GM23248 (cell line): ENCODE measurements around the gene OR10H1. TPM values are rescaled to one million over a fixed set of nuclear protein-coding genes. Genes with fewer than 3 reads are reported as not detected.
"Not testable (repeated sequence)": the region's sequence is repeated elsewhere in the genome, so short reads cannot be mapped to it uniquely, and the experiment has no call there.

Experiments used
- DNase-seq: peaks from one replicate; pipeline ENCODE4 v3.0.0-alpha.2; 2015
- H2AFZ ChIP-seq: fragments of 200-600 bp; sonication (generic); 2 replicates; pipeline ENCODE4 v1.6.1; 2016; ENCODE audit warnings: antibody characterized with exemption
- H3F3A ChIP-seq: fragments of 200-600 bp; sonication (generic); 2 replicates; pipeline ENCODE4 v1.6.1; 2016; ENCODE audit warnings: mild to moderate bottlenecking, antibody characterized with exemption, mixed run types; ENCODE audit not compliant: insufficient read depth
- H3K27ac ChIP-seq: fragments of 200-600 bp; sonication (generic); 2 replicates; pipeline ENCODE4 v1.5.1; 2016; ENCODE audit warnings: mild to moderate bottlenecking
- H3K27me3 ChIP-seq: fragments of 200-600 bp; sonication (generic); replicated peaks from 2 replicates; pipeline ENCODE4 v1.6.1; 2016; ENCODE audit warnings: mild to moderate bottlenecking; ENCODE audit not compliant: insufficient read depth
- H3K36me3 ChIP-seq: fragments of 200-600 bp; sonication (generic); 2 replicates; pipeline ENCODE4 v1.6.1; 2016; ENCODE audit warnings: low read depth, mild to moderate bottlenecking
- H3K4me1 ChIP-seq: fragments of 200-600 bp; sonication (generic); 2 replicates; pipeline ENCODE4 v1.6.1; 2016; ENCODE audit warnings: mild to moderate bottlenecking; ENCODE audit not compliant: insufficient read depth
- H3K4me2 ChIP-seq: fragments of 200-600 bp; sonication (generic); one replicate; pipeline ENCODE4 v1.6.1; 2016; ENCODE audit warnings: mild to moderate bottlenecking; ENCODE audit not compliant: unreplicated experiment
- H3K4me3 ChIP-seq: fragments of 200-600 bp; sonication (generic); 2 replicates; pipeline ENCODE4 v1.5.1; 2016; ENCODE audit warnings: mild to moderate bottlenecking
- H3K79me2 ChIP-seq: fragments of 200-600 bp; sonication (generic); 2 replicates; pipeline ENCODE4 v1.6.1; 2016; ENCODE audit warnings: mild to moderate bottlenecking; ENCODE audit not compliant: insufficient read depth
- H3K9ac ChIP-seq: fragments of 200-600 bp; sonication (generic); 2 replicates; pipeline ENCODE4 v1.6.1; 2016; ENCODE audit warnings: mild to moderate bottlenecking
- H3K9me2 ChIP-seq: fragments of 200-600 bp; sonication (generic); 2 replicates; pipeline ENCODE4 v1.6.1; 2016; ENCODE audit warnings: mixed run types, mild to moderate bottlenecking, moderate library complexity; ENCODE audit not compliant: insufficient read depth
- H3K9me3 ChIP-seq: fragments of 200-600 bp; sonication (generic); one replicate; pipeline ENCODE4 v1.6.1; 2017; ENCODE audit warnings: low read depth
- H4K20me1 ChIP-seq: fragments of 200-600 bp; sonication (generic); 2 replicates; pipeline ENCODE4 v1.6.0; 2016; ENCODE audit not compliant: insufficient read depth
- EZH2 ChIP-seq: fragments of 200-600 bp; sonication (generic); IDR thresholded peaks from 2 replicates; pipeline ENCODE4 v1.6.1; 2018; ENCODE audit warnings: antibody characterized with exemption, mild to moderate bottlenecking; ENCODE audit not compliant: insufficient read depth, poor library complexity, severe bottlenecking
- EZH2phosphoT487 ChIP-seq: fragments of 200-600 bp; sonication (generic); IDR thresholded peaks from 2 replicates; pipeline ENCODE4 v1.6.1; 2018; ENCODE audit warnings: antibody characterized with exemption, moderate library complexity, mild to moderate bottlenecking, low read depth; ENCODE audit not compliant: insufficient read depth
- WGBS, 2 experiments: methylation state at CpG; one replicate each; pipeline ENCODE4 v1.1.6; 2015 to 2017; ENCODE audit warnings: low lambda C conversion rate in 2 of 2, low coverage in 1 of 2; ENCODE audit errors: missing lambda C conversion rate in 2 of 2; 5-methylcytosine and 5-hydroxymethylcytosine counted together
- in situ Hi-C: fragments of 300-500 bp; cut with MboI; formaldehyde crosslinking; loops from 2 replicates; pipeline ENCODE4 v1.15.0; 2020
- polyA plus RNA-seq: library from polyadenylated mRNA; unstranded; fragments of >200 nt; fragmentation: Nextera tagmentation; extraction: Ambion mirVana; gene quantifications from 2 replicates; pipeline ENCODE4 v1.2.1, GENCODE V29; 2016
- total RNA-seq: library from RNA; depleted of rRNA; stranded (reverse); fragments of >200 nt; shearing (Covaris generic); gene quantifications from 2 replicates; pipeline ENCODE4 v1.2.3, GENCODE V29; 2014

The OR10H1 gene
- total and polyA plus RNA-seq, 2 experiments from 2014 or later: not detected

DNA sequence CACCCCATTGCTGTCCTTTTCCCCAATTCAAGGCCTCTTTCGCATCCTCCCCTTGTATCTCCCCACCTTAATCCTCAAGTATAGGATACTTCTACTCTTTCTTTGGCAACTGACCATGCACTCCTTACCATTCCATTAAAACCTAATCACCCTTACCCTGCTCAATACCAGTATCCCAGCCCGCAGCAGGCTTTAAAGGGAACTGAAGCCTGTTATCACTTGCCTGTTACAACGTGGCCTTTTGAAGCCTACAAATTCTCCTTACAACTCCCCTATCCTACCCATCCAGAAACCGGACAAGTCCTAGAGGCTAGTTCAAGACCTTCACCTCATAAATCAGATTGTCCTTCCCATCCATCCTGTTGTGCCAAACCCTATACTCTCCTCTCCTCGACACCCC is 16.2 kb upstream of the OR10H1 start:
- Histone ChIP-seq H3F3A (no peaks in the 10 kb centered on the region), H3K79me2 (no peaks in the 10 kb centered on the region), H3K27me3 (no peaks in the 10 kb centered on the region), H3K4me3 (no peak overlapping the region), H3K36me3 (no peaks in the 10 kb centered on the region), H3K9me2 (no peaks in the 10 kb centered on the region), H2AFZ (no peak overlapping the region), H3K4me1 (no peaks in the 10 kb centered on the region; the same call in 1 of the 2 replicates), H4K20me1 (no peaks in the 10 kb centered on the region), H3K27ac (no peak overlapping the region), H3K9me3 (no peaks in the 10 kb centered on the region), H3K9ac (no peak overlapping the region), H3K4me2 (no peak overlapping the region)
- no peak for TF ChIP-seq EZH2phosphoT487
- no peak for TF ChIP-seq EZH2
- 41 to 48% methylated on average over 5 of the region's 5 CpGs for WGBS, 2 experiments
- in situ Hi-C loops: no loop called here
- DNase-seq: no peak

DNA sequence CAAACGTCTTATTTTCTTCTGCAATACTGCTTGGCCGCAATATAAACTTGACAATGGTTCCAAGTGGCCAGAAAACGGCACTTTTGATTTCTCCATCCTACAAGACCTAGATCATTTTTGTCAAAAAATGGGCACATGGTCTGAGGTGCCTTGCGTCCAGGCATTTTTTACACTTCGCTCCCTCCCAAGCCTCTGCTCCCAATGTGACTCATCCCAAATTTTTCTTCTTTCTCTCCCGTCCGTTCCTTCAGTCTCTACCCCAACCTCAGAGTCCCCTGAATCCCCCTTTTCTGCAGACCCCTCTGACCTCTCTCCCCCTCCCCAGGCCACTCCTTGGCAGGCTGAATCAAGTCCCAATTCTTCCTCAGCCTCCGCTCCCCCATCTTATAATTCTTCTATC is 14.3 kb upstream of the OR10H1 start:
- Histone ChIP-seq H3K4me1 (no peaks in the 10 kb centered on the region), H3K27me3 (no peaks in the 10 kb centered on the region), H3K4me3 (no peak overlapping the region), H3F3A (no peaks in the 10 kb centered on the region), H3K9me2 (no peaks in the 10 kb centered on the region), H3K9me3 (no peaks in the 10 kb centered on the region), H4K20me1 (no peaks in the 10 kb centered on the region), H3K27ac (no peak overlapping the region), H2AFZ (no peak overlapping the region), H3K4me2 (no peak overlapping the region), H3K79me2 (no peaks in the 10 kb centered on the region), H3K36me3 (no peaks in the 10 kb centered on the region), H3K9ac (no peak overlapping the region)
- WGBS, 2 experiments: 46 to 49% methylated on average over 8 of the region's 8 CpGs
- DNase-seq: no peak
- in situ Hi-C loops: no loop called here
- no peak for TF ChIP-seq EZH2phosphoT487
- TF ChIP-seq EZH2: no peak

DNA sequence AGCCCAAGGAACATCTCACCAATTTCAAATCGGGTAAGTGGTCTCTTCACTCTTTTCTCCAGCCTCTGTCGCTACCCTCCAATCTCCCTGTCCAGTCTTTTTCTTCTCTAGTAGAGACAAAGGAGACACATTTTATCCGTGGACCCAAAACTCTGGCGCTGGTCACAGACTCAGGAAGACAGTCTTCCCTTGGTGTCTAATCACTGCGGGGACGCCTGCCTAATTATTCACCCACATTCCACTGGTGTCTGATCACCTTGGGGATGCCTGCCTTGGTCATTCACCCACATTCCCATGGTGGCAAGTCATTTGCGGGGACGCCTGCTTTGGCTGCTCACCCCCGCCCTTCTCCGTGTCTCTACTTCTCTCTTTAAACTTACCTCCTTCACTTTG is 13.8 kb upstream of the OR10H1 start:
- in situ Hi-C loops: no loop called here
- H3K36me3 ChIP-seq: no peaks in the 10 kb centered on the region

DNA sequence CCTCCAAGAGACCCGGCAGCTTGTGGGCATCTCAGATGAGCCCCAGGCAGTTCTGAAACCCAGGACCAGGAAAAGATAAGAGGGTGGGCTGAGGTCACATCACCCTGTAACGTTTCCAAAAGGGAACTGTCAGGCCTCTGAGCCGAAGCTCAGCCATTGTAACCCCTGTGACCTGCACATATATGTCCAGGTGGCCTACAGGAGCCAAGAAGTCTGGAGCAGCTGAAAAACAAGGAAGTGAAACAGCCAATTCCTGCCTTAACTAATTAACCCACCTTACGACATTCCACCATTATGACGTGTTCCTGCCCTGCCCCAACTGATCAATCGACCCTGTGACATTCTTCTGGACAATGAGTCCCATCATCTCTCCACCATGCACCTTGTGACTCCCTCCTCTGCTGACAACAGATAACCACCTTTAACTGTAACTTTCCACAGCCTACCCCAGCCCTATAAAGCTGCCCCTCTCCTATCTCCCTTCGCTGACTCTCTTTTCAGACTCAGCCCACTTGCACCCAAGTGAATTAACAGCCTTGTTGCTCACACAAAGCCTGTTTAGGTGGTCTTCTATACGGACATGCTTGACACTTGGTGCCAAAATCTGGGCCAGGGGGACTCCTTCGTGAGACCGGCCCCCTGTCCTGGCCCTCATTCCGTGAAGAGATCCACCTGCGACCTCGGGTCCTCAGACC is 13.3 kb upstream of the OR10H1 start:
- H2AFZ ChIP-seq, H3K9ac ChIP-seq, H3K9me2 ChIP-seq, H3K36me3 ChIP-seq, H3K27me3 ChIP-seq, H3K4me2 ChIP-seq, H3F3A ChIP-seq, H3K4me3 ChIP-seq, H3K4me1 ChIP-seq, H3K79me2 ChIP-seq, H4K20me1 ChIP-seq, DNase-seq, in situ Hi-C loops, H3K9me3 ChIP-seq, H3K27ac ChIP-seq: not testable (repeated sequence)
- 33 to 37% methylated on average over 13 of the region's 13 CpGs for WGBS, 2 experiments

More for the DNA sequence above, 13.8 kb upstream of the OR10H1 start:
- Histone ChIP-seq H3K9me3 (no peaks in the 10 kb centered on the region), H3K4me2 (no peak overlapping the region), H3K4me1 (no peaks in the 10 kb centered on the region), H4K20me1 (no peaks in the 10 kb centered on the region), H3F3A (no peaks in the 10 kb centered on the region), H3K79me2 (no peaks in the 10 kb centered on the region), H3K27ac (no peak overlapping the region), H3K4me3 (no peak overlapping the region), H2AFZ (no peak overlapping the region), H3K9me2 (no peaks in the 10 kb centered on the region), H3K27me3 (no peaks in the 10 kb centered on the region), H3K9ac (no peak overlapping the region)
- WGBS, 2 experiments: 72% methylated on average over 10 of the region's 10 CpGs
- TF ChIP-seq EZH2phosphoT487: no peak
- no peak for TF ChIP-seq EZH2
- DNase-seq: no peak

DNA sequence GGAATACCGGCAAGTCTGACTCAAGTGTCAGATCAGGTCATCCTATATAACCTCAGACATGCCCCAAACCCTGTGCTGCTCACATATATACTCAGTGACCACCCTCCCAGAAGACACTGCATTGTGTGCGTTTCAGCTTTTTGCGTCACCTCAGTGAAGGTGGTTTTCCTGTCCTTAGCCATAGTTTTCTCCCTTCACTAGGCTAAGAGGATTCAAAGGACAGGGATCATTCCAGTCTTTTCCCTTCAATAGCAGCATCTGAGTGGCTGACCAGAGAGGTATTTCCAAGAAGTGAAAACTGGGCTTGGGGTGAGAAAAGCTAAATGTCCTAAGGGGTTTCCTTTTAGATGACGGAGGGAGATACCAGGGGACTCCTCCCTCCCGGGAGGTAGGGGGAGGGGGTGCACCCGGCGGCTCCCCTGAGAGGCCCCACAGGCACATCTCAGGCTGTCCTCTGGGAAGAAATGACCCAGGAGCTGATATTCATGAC is 12.7 kb upstream of the OR10H1 start:
- Histone ChIP-seq H3K9me3 (no peaks in the 10 kb centered on the region), H3K4me2 (no peak overlapping the region), H3K4me1 (no peaks in the 10 kb centered on the region), H3K79me2 (no peaks in the 10 kb centered on the region), H4K20me1 (no peaks in the 10 kb centered on the region), H3F3A (no peaks in the 10 kb centered on the region), H3K4me3 (no peak overlapping the region), H3K9me2 (no peaks in the 10 kb centered on the region), H3K9ac (no peak overlapping the region), H3K27me3 (no peaks in the 10 kb centered on the region), H3K27ac (no peak overlapping the region), H2AFZ (no peak overlapping the region), H3K36me3 (no peaks in the 10 kb centered on the region)
- no peak for DNase-seq
- WGBS, 2 experiments: 12 to 23% methylated on average over 4 to 7 of the region's 7 CpGs
- no peak for TF ChIP-seq EZH2
- TF ChIP-seq EZH2phosphoT487: no peak
- in situ Hi-C loops: no loop called here
